Neuronal stem cell (in vitro differentiated cells): ENCODE results near the gene PRKCI.
"Not testable (repeated sequence)": the region's sequence is repeated elsewhere in the genome, so short reads cannot be mapped to it uniquely, and the experiment has no call there.

Experiments
- DNase-seq: peaks from one replicate; pipeline ENCODE4 v3.0.0-alpha.2; 2013; ENCODE audit warnings: low spot score
- H2AFZ ChIP-seq: one replicate; pipeline ENCODE4 v1.6.1; 2013; ENCODE audit warnings: mild to moderate bottlenecking, low read length, inconsistent platforms
- H2AK5ac ChIP-seq: 2 replicates; pipeline ENCODE4 v1.6.1; 2013; ENCODE audit warnings: low read depth, mild to moderate bottlenecking, inconsistent platforms, low read length, moderate library complexity, mixed read lengths
- H2BK120ac ChIP-seq: 2 replicates; pipeline ENCODE4 v1.6.1; 2013; ENCODE audit warnings: low read depth, mild to moderate bottlenecking, inconsistent platforms, low read length, moderate library complexity, mixed read lengths
- H2BK12ac ChIP-seq: one replicate; pipeline ENCODE4 v1.6.1; 2013; ENCODE audit warnings: low read length, inconsistent platforms
- H2BK15ac ChIP-seq: 2 replicates; pipeline ENCODE4 v1.6.1; 2013; ENCODE audit warnings: mild to moderate bottlenecking, low read length, inconsistent platforms, mixed read lengths
- H2BK5ac ChIP-seq: one replicate; pipeline ENCODE4 v1.6.1; 2013; ENCODE audit warnings: inconsistent platforms, mild to moderate bottlenecking, low read length, moderate library complexity
- H3K14ac ChIP-seq: one replicate; pipeline ENCODE4 v1.6.1; 2013; ENCODE audit warnings: low read length, inconsistent platforms
- H3K18ac ChIP-seq: 2 replicates; pipeline ENCODE4 v1.6.1; 2013; ENCODE audit warnings: low read length, inconsistent platforms
- H3K23ac ChIP-seq: 2 replicates; pipeline ENCODE4 v1.6.1; 2013; ENCODE audit warnings: low read depth, mild to moderate bottlenecking, mixed read lengths, low read length, inconsistent platforms; ENCODE audit not compliant: poor library complexity
- H3K27ac ChIP-seq: replicated peaks from 3 replicates; pipeline ENCODE4 v1.5.1; 2013; ENCODE audit warnings: low read length, inconsistent platforms
- H3K27me3 ChIP-seq, 3 experiments: 2 replicates each; pipeline ENCODE4 v1.6.1; 2013; ENCODE audit warnings: low read length in 3 of 3, mild to moderate bottlenecking in 2 of 3, inconsistent platforms in 1 of 3, low read depth in 1 of 3, mixed read lengths in 1 of 3, moderate library complexity in 1 of 3; ENCODE audit not compliant: control insufficient read depth in 3 of 3, insufficient read depth in 3 of 3
- H3K36me3 ChIP-seq, 2 donors: replicated peaks in 1 of 2; 2 replicates each; pipeline ENCODE4 v1.6.1; 2013; ENCODE audit warnings: low read length in 2 of 2; ENCODE audit not compliant: control insufficient read depth in 2 of 2, insufficient read depth in 2 of 2
- H3K4ac ChIP-seq: 2 replicates; pipeline ENCODE4 v1.6.1; 2013; ENCODE audit warnings: inconsistent platforms, mild to moderate bottlenecking, low read length, moderate library complexity
- H3K4me1 ChIP-seq, 2 donors: 1 replicate in 1 of 2; 2 replicates in 1 of 2; pipeline ENCODE4 v1.6.1; 2013; ENCODE audit warnings: low read length in 2 of 2, low read depth in 1 of 2; ENCODE audit not compliant: control insufficient read depth in 2 of 2, insufficient read depth in 1 of 2
- H3K4me2 ChIP-seq: one replicate; pipeline ENCODE4 v1.6.1; 2013; ENCODE audit warnings: mild to moderate bottlenecking, low read length, inconsistent platforms; ENCODE audit not compliant: insufficient read depth, poor library complexity, severe bottlenecking
- H3K4me3 ChIP-seq, 2 donors: 2 replicates each; pipeline ENCODE4 v1.5.1; 2013; ENCODE audit warnings: low read length in 2 of 2, mild to moderate bottlenecking in 2 of 2, inconsistent platforms in 1 of 2, moderate library complexity in 1 of 2
- H3K79me1 ChIP-seq: one replicate; pipeline ENCODE4 v1.6.1; 2013; ENCODE audit warnings: low read depth, mild to moderate bottlenecking, inconsistent platforms, low read length, moderate library complexity
- H3K9ac ChIP-seq: one replicate; pipeline ENCODE4 v1.6.1; 2013; ENCODE audit warnings: mild to moderate bottlenecking, low read depth, low read length, inconsistent platforms; ENCODE audit not compliant: poor library complexity
- H3K9me3 ChIP-seq, 2 donors: replicated peaks in 1 of 2; 2 replicates each; pipeline versions ENCODE3 to v1.6.1; 2013; ENCODE audit warnings: low read length in 2 of 2, mild to moderate bottlenecking in 2 of 2, inconsistent platforms in 1 of 2, low read depth in 1 of 2, mixed read lengths in 1 of 2, moderate library complexity in 1 of 2; ENCODE audit not compliant: control insufficient read depth in 2 of 2, insufficient read depth in 1 of 2
- H4K8ac ChIP-seq: one replicate; pipeline ENCODE4 v1.6.1; 2013; ENCODE audit warnings: low read depth, mild to moderate bottlenecking, inconsistent platforms, low read length, moderate library complexity
- H4K91ac ChIP-seq: one replicate; pipeline ENCODE4 v1.6.1; 2013; ENCODE audit warnings: low read length, low read depth, mild to moderate bottlenecking, inconsistent platforms; ENCODE audit not compliant: poor library complexity
- WGBS, 2 donors: extraction: QIAGEN DNeasy Blood & Tissue Kit; methylation state at CpG; one replicate each; pipeline ENCODE4 v1.1.7; 2013; ENCODE audit warnings: missing lambda C conversion rate in 2 of 2, mixed read lengths in 1 of 2; ENCODE audit not compliant: insufficient read length in 2 of 2, insufficient replicate concordance in 1 of 2; ENCODE audit errors: extremely low coverage in 2 of 2; 5-methylcytosine and 5-hydroxymethylcytosine counted together

Gene PRKCI

GRCh38 chr3:170327868-170328548, 105.8 kb downstream of the PRKCI start:
- DNase-seq, H3K23ac ChIP-seq, H3K27ac ChIP-seq, H3K27me3 ChIP-seq, H3K9ac ChIP-seq, H3K36me3 ChIP-seq, H3K79me1 ChIP-seq, H3K14ac ChIP-seq, H3K4me2 ChIP-seq, H2AK5ac ChIP-seq, H4K91ac ChIP-seq, H2BK120ac ChIP-seq, H2AFZ ChIP-seq, H2BK12ac ChIP-seq, H3K4me1 ChIP-seq, H2BK5ac ChIP-seq, H3K4ac ChIP-seq, H2BK15ac ChIP-seq, H3K4me3 ChIP-seq: not testable (repeated sequence)
- Histone ChIP-seq H3K18ac (peak overlapping the region; percentile 13), H4K8ac (peak overlapping the region; percentile 43), H3K9me3 (peaks cover 3 to 15% of the 10 kb centered on the region in 2 donors)
- WGBS, 2 donors = no CpG with 5 or more reads among the region's 7 CpGs

- Histone ChIP-seq H3K27ac (no peak overlapping the region), H2BK120ac (no peak overlapping the region), H3K23ac (no peak overlapping the region)
Measured at GRCh38 chr3:170330366-170330765, 108.1 kb downstream of the PRKCI start.

GRCh38 chr3:170331143-170331542, 108.9 kb downstream of the PRKCI start:
- no peak overlapping the region for H2BK5ac ChIP-seq
- no peak overlapping the region for H3K23ac ChIP-seq
- no peak overlapping the region for H2AK5ac ChIP-seq
- H3K4ac ChIP-seq = no peak overlapping the region
- no peak overlapping the region for H2AFZ ChIP-seq
- H3K4me2 ChIP-seq = no peak overlapping the region
- no peak overlapping the region for H2BK15ac ChIP-seq
- H3K79me1 ChIP-seq = no peaks in the 10 kb centered on the region
- no peak for DNase-seq
- peaks cover 1 to 4% of the 10 kb centered on the region in 2 donors for H3K4me1 ChIP-seq
- no peak overlapping the region for H3K27ac ChIP-seq
- H2BK120ac ChIP-seq = no peak overlapping the region
- peaks cover 3 to 14% of the 10 kb centered on the region in 2 donors for H3K9me3 ChIP-seq
- H3K27me3 ChIP-seq = no peaks in the 10 kb centered on the region
- H4K8ac ChIP-seq = no peak overlapping the region
- no peak overlapping the region for H2BK12ac ChIP-seq
- H3K14ac ChIP-seq = no peak overlapping the region
- no peak overlapping the region for H4K91ac ChIP-seq
- H3K18ac ChIP-seq = no peak overlapping the region
- no CpG with 5 or more reads among the region's 4 CpGs for WGBS, 2 donors
- H3K36me3 ChIP-seq = no peaks in the 10 kb centered on the region
- no peak overlapping the region for H3K9ac ChIP-seq
- no peak overlapping the region for H3K4me3 ChIP-seq

More at GRCh38 chr3:170330366-170330765, 108.1 kb downstream of the PRKCI start:
- Histone ChIP-seq H3K14ac (no peak overlapping the region), H3K4me2 (no peak overlapping the region), H3K9ac (no peak overlapping the region), H2BK12ac (no peak overlapping the region), H4K91ac (no peak overlapping the region), H4K8ac (no peak overlapping the region), H3K36me3 (no peaks in the 10 kb centered on the region), H3K4ac (no peak overlapping the region), H2AK5ac (no peak overlapping the region), H2BK5ac (no peak overlapping the region), H2AFZ (no peak overlapping the region), H3K27me3 (no peaks in the 10 kb centered on the region), H3K79me1 (no peaks in the 10 kb centered on the region), H3K18ac (no peak overlapping the region), H2BK15ac (no peak overlapping the region), H3K9me3 (peaks cover 3 to 14% of the 10 kb centered on the region in 2 donors), H3K4me3 (no peak overlapping the region), H3K4me1 (peaks cover 1 to 4% of the 10 kb centered on the region in 2 donors)
- DNase-seq = no peak
- no CpG with 5 or more reads among the region's 5 CpGs for WGBS, 2 donors

DNA sequence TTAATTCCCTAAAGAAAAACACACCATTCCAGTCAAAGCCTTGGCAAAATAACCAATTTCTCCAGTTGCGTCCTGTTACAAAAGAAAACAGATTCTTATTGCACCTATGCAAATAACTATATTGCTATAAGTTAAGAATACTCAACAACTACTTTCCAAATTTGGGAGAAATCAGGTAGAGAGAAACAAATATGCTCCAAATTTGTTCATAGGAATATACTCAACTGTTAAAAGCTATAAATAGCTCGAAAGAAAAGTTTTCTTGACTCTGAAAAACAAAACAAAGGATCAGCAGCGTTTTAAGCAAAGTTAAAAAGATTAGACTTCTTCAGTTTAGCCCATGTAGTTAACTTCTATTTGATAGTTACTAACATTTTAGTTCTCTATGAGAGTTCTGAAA, 115.2 kb downstream of the PRKCI start:
- Histone ChIP-seq H3K23ac (no peak overlapping the region), H3K14ac (no peak overlapping the region), H2AK5ac (no peak overlapping the region), H3K27ac (no peak overlapping the region), H3K4me2 (no peak overlapping the region), H2BK120ac (no peak overlapping the region), H3K36me3 (no peaks in the 10 kb centered on the region), H3K79me1 (no peaks in the 10 kb centered on the region), H3K27me3 (no peaks in the 10 kb centered on the region), H2BK5ac (no peak overlapping the region), H3K4me1 (no peaks in the 10 kb centered on the region), H3K9ac (no peak overlapping the region), H2BK12ac (no peak overlapping the region), H2BK15ac (no peak overlapping the region), H3K9me3 (peaks cover 2 to 20% of the 10 kb centered on the region in 2 donors), H3K4ac (no peak overlapping the region), H3K4me3 (no peak overlapping the region), H2AFZ (no peak overlapping the region), H4K91ac (no peak overlapping the region), H4K8ac (no peak overlapping the region), H3K18ac (no peak overlapping the region)
- DNase-seq = no peak
- WGBS, 2 donors = no CpG with 5 or more reads among the region's 3 CpGs
